CD8-positive, alpha-beta memory T cell (primary cell): Measurements from ENCODE around the gene PLEKHS1. TPM values are rescaled to one million over a fixed set of nuclear protein-coding genes. Genes with fewer than 3 reads are reported as not detected.

Experiments used
- CTCF ChIA-PET: fragments of 350-600 bp; sonication (Branson Sonifier 250); formaldehyde crosslinking; loops from one replicate; lab custom pipeline; 2021; ENCODE audit warnings: antibody characterized with exemption; lab: Charles Lee
- POLR2A ChIA-PET: fragments of 350-600 bp; sonication (Branson Sonifier 250); formaldehyde crosslinking; loops from one replicate; lab custom pipeline; 2021; ENCODE audit warnings: antibody characterized with exemption; lab: Charles Lee
- DNase-seq, 5 donors: peaks; one replicate each; pipeline versions ENCODE4 v3.0.0 to v3.0.0-alpha.2; 2020 to 2022; ENCODE audit warnings: mixed read lengths in 1 of 5
- H3K27ac ChIP-seq: one replicate; pipeline ENCODE4 v1.7.0; 2013; ENCODE audit warnings: low read depth, mild to moderate bottlenecking, low read length, moderate library complexity
- H3K27me3 ChIP-seq: 2 replicates; pipeline ENCODE4 v1.7.0; 2013; ENCODE audit warnings: low read length, mild to moderate bottlenecking; ENCODE audit not compliant: insufficient read depth, poor library complexity, severe bottlenecking
- H3K36me3 ChIP-seq: 2 replicates; pipeline ENCODE4 v1.7.0; 2013; ENCODE audit warnings: mild to moderate bottlenecking, low read length, moderate library complexity; ENCODE audit not compliant: insufficient read depth
- H3K4me1 ChIP-seq: 2 replicates; pipeline ENCODE4 v1.7.0; 2013; ENCODE audit warnings: mild to moderate bottlenecking, low read length, moderate library complexity; ENCODE audit not compliant: insufficient read depth
- H3K4me3 ChIP-seq: 2 replicates; pipeline ENCODE4 v1.7.0; 2013; ENCODE audit warnings: mild to moderate bottlenecking, low read length
- H3K9me3 ChIP-seq: 2 replicates; pipeline ENCODE4 v1.7.0; 2013; ENCODE audit warnings: mild to moderate bottlenecking, low read length
- H3K27ac Mint-ChIP-seq, 8 donors: one replicate each; pipeline ENCODE4 v1.8.0; 2020 to 2021; ENCODE audit warnings: mixed read lengths in 8 of 8, mild to moderate bottlenecking in 6 of 8, inconsistent platforms in 3 of 8, moderate library complexity in 3 of 8
- H3K27me3 Mint-ChIP-seq, 2 donors: one replicate each; pipeline ENCODE4 v1.8.0; 2020 to 2021; ENCODE audit warnings: mixed read lengths in 2 of 2, mild to moderate bottlenecking in 1 of 2, moderate library complexity in 1 of 2
- H3K36me3 Mint-ChIP-seq, 3 donors: one replicate each; pipeline ENCODE4 v1.8.0; 2020 to 2021; ENCODE audit warnings: mixed read lengths in 3 of 3, inconsistent platforms in 1 of 3, mild to moderate bottlenecking in 1 of 3
- H3K4me1 Mint-ChIP-seq, 3 donors: one replicate each; pipeline ENCODE4 v1.8.0; 2020 to 2021; ENCODE audit warnings: mixed read lengths in 3 of 3, inconsistent platforms in 1 of 3, mild to moderate bottlenecking in 1 of 3
- H3K4me3 Mint-ChIP-seq, 7 donors: one replicate each; pipeline ENCODE4 v1.8.0; 2020 to 2021; ENCODE audit warnings: mixed read lengths in 7 of 7, mild to moderate bottlenecking in 6 of 7, moderate library complexity in 4 of 7, inconsistent platforms in 2 of 7
- H3K9me3 Mint-ChIP-seq, 5 donors: one replicate each; pipeline ENCODE4 v1.8.0; 2020 to 2022; ENCODE audit warnings: mixed read lengths in 5 of 5, mild to moderate bottlenecking in 3 of 5, moderate library complexity in 2 of 5, inconsistent platforms in 1 of 5
- polyA plus RNA-seq: library from polyadenylated mRNA; unstranded; fragments of 300-500 nt; fragmentation: Illumina TruSeq; gene quantifications from one replicate; pipeline ENCODE4 v1.2.3, GENCODE V29; 2021
- total RNA-seq, 2 experiments: library from RNA; stranded (reverse); gene quantifications; one replicate each; pipeline ENCODE4 v1.2.3, GENCODE V29; 2021

PLEKHS1 gene
- total and polyA plus RNA-seq, 3 experiments from 2014 or later = not detected

- DNase-seq = no peak
- H3K27ac ChIP-seq = no peak overlapping the region
- H3K9me3 ChIP-seq = no peaks in the 10 kb centered on the region
- POLR2A ChIA-PET = no interaction called here
- H3K4me1 ChIP-seq = no peaks in the 10 kb centered on the region
- H3K4me1 Mint-ChIP-seq = no peaks in the 10 kb centered on the region
- no peaks in the 10 kb centered on the region for H3K27me3 Mint-ChIP-seq
- peaks cover 7 to 38% (median 19%) of the 10 kb centered on the region in 3 donors for H3K36me3 Mint-ChIP-seq
- CTCF ChIA-PET = interaction anchor here (1.1 to 1.2 kb wide), 2 partner anchors 9 to 65 kb away, joined by 3 read pairs; no protein-coding TSS in a partner anchor
- H3K4me3 ChIP-seq = no peak overlapping the region
- no peaks in the 10 kb centered on the region for H3K9me3 Mint-ChIP-seq
- H3K36me3 ChIP-seq = peaks cover 16% of the 10 kb centered on the region
- no peaks in the 10 kb centered on the region for H3K27me3 ChIP-seq
- H3K27ac Mint-ChIP-seq = no peak overlapping the region
- H3K4me3 Mint-ChIP-seq = no peak overlapping the region
Observed at GRCh38 chr10:113733635-113734034, 17.8 kb upstream of the PLEKHS1 start.

GRCh38 chr10:113735913-113736312, 15.6 kb upstream of the PLEKHS1 start:
- ChIA-PET POLR2A (no interaction called here), CTCF (no interaction called here)
- Histone ChIP-seq H3K9me3 (no peaks in the 10 kb centered on the region), H3K36me3 (no peaks in the 10 kb centered on the region), H3K4me1 (no peaks in the 10 kb centered on the region), H3K4me3 (no peak overlapping the region), H3K27me3 (no peaks in the 10 kb centered on the region), H3K27ac (no peak overlapping the region)
- no peaks in the 10 kb centered on the region for H3K27me3 Mint-ChIP-seq
- H3K4me3 Mint-ChIP-seq = peak overlapping the region in 1 of 7 donors; percentile 62
- DNase-seq = no peak
- peak overlapping the region in 1 of 8 donors; percentile 51 for H3K27ac Mint-ChIP-seq
- H3K36me3 Mint-ChIP-seq = peaks cover 0 to 16% (median 1%) of the 10 kb centered on the region in 3 donors
- H3K4me1 Mint-ChIP-seq = no peaks in the 10 kb centered on the region
- H3K9me3 Mint-ChIP-seq = peaks cover 0 to 4% (median 0%) of the 10 kb centered on the region in 5 donors

GRCh38 chr10:113736576-113736975, 14.9 kb upstream of the PLEKHS1 start:
- CTCF ChIA-PET = no interaction called here
- peaks cover 0 to under 1% of the 10 kb centered on the region in 2 donors for H3K27me3 Mint-ChIP-seq

GRCh38 chr10:113739031-113739430, 12.5 kb upstream of the PLEKHS1 start:
- no peaks in the 10 kb centered on the region for H3K27me3 ChIP-seq
- no peaks in the 10 kb centered on the region for H3K9me3 ChIP-seq
- peaks cover 0 to 5% (median 0%) of the 10 kb centered on the region in 5 donors for H3K9me3 Mint-ChIP-seq
- H3K4me1 Mint-ChIP-seq = no peaks in the 10 kb centered on the region
- no peak overlapping the region for H3K4me3 Mint-ChIP-seq
- H3K36me3 Mint-ChIP-seq = no peaks in the 10 kb centered on the region
- no peak overlapping the region for H3K27ac ChIP-seq
- POLR2A ChIA-PET = no interaction called here
- DNase-seq = no peak
- CTCF ChIA-PET = no interaction called here
- no peaks in the 10 kb centered on the region for H3K36me3 ChIP-seq
- no peak overlapping the region for H3K4me3 ChIP-seq
- H3K27ac Mint-ChIP-seq = no peak overlapping the region
- no peaks in the 10 kb centered on the region for H3K4me1 ChIP-seq
- H3K27me3 Mint-ChIP-seq = peaks cover 3 to 14% of the 10 kb centered on the region in 2 donors

More at GRCh38 chr10:113736576-113736975, 14.9 kb upstream of the PLEKHS1 start:
- H3K27ac ChIP-seq = no peak overlapping the region
- H3K4me3 ChIP-seq = no peak overlapping the region
- POLR2A ChIA-PET = no interaction called here
- no peaks in the 10 kb centered on the region for H3K4me1 Mint-ChIP-seq
- peaks cover 0 to 12% (median 0%) of the 10 kb centered on the region in 3 donors for H3K36me3 Mint-ChIP-seq
- no peaks in the 10 kb centered on the region for H3K4me1 ChIP-seq
- DNase-seq = no peak
- no peaks in the 10 kb centered on the region for H3K9me3 ChIP-seq
- H3K27ac Mint-ChIP-seq = no peak overlapping the region
- H3K27me3 ChIP-seq = no peaks in the 10 kb centered on the region
- H3K9me3 Mint-ChIP-seq = peaks cover 0 to 5% (median 0%) of the 10 kb centered on the region in 5 donors
- no peaks in the 10 kb centered on the region for H3K36me3 ChIP-seq
- H3K4me3 Mint-ChIP-seq = no peak overlapping the region

- POLR2A ChIA-PET = interaction anchor here (0.6 kb wide), 1 partner anchor 119 kb away, joined by 6 read pairs; no protein-coding TSS in a partner anchor
- Histone ChIP-seq H3K27me3 (no peaks in the 10 kb centered on the region), H3K4me3 (no peak overlapping the region), H3K9me3 (no peaks in the 10 kb centered on the region), H3K36me3 (no peaks in the 10 kb centered on the region), H3K4me1 (no peaks in the 10 kb centered on the region), H3K27ac (no peak overlapping the region)
- Mint-ChIP-seq H3K36me3 (no peaks in the 10 kb centered on the region), H3K27me3 (peaks cover 7 to 19% of the 10 kb centered on the region in 2 donors), H3K4me3 (no peak overlapping the region), H3K27ac (peak overlapping the region in 1 of 8 donors; percentile 84), H3K4me1 (no peaks in the 10 kb centered on the region), H3K9me3 (peaks cover 0 to 5% (median 0%) of the 10 kb centered on the region in 5 donors)
- no peak for DNase-seq
- CTCF ChIA-PET = interaction anchor here (1.2 kb wide), 1 partner anchor 15 kb away, joined by 3 read pairs; no protein-coding TSS in a partner anchor
Observed at GRCh38 chr10:113739577-113739976, 11.9 kb upstream of the PLEKHS1 start.

- ChIA-PET CTCF (interaction anchor here (1.2 kb wide), 1 partner anchor 16 kb away, joined by 3 read pairs; no protein-coding TSS in a partner anchor), POLR2A (interaction anchor here (0.7 kb wide), 1 partner anchor 21 kb away, joined by 3 read pairs; no protein-coding TSS in a partner anchor)
- Mint-ChIP-seq H3K9me3 (peaks cover 0 to 5% (median 0%) of the 10 kb centered on the region in 5 donors), H3K36me3 (peaks cover 0 to under 1% (median 0%) of the 10 kb centered on the region in 3 donors), H3K27ac (no peak overlapping the region), H3K4me1 (no peaks in the 10 kb centered on the region), H3K4me3 (no peak overlapping the region), H3K27me3 (peaks cover 9 to 28% of the 10 kb centered on the region in 2 donors)
- Histone ChIP-seq H3K36me3 (no peaks in the 10 kb centered on the region), H3K4me3 (no peak overlapping the region), H3K27me3 (no peaks in the 10 kb centered on the region), H3K9me3 (no peaks in the 10 kb centered on the region), H3K27ac (no peak overlapping the region), H3K4me1 (no peaks in the 10 kb centered on the region)
- no peak for DNase-seq
Observed at GRCh38 chr10:113740850-113741249, 10.6 kb upstream of the PLEKHS1 start.

- no peak overlapping the region for H3K4me3 Mint-ChIP-seq
- no peak overlapping the region for H3K27ac Mint-ChIP-seq
Observed at GRCh38 chr10:113742466-113742865, 9.0 kb upstream of the PLEKHS1 start.

GRCh38 chr10:113743594-113743993, 7.9 kb upstream of the PLEKHS1 start:
- peaks cover 0 to 5% (median 0%) of the 10 kb centered on the region in 5 donors for H3K9me3 Mint-ChIP-seq
- H3K4me1 ChIP-seq = no peaks in the 10 kb centered on the region
- H3K27me3 ChIP-seq = no peaks in the 10 kb centered on the region
- H3K27ac Mint-ChIP-seq = no peak overlapping the region
- peaks cover 9 to 28% of the 10 kb centered on the region in 2 donors for H3K27me3 Mint-ChIP-seq
- H3K4me1 Mint-ChIP-seq = no peaks in the 10 kb centered on the region
- no peak overlapping the region for H3K27ac ChIP-seq
- no peaks in the 10 kb centered on the region for H3K36me3 ChIP-seq
- no peaks in the 10 kb centered on the region for H3K9me3 ChIP-seq
- H3K36me3 Mint-ChIP-seq = peaks cover 0 to 2% (median 0%) of the 10 kb centered on the region in 3 donors
- DNase-seq = no peak
- H3K4me3 Mint-ChIP-seq = no peak overlapping the region
- ChIA-PET POLR2A (no interaction called here), CTCF (no interaction called here)
- no peak overlapping the region for H3K4me3 ChIP-seq

More at GRCh38 chr10:113742466-113742865, 9.0 kb upstream of the PLEKHS1 start:
- ChIA-PET CTCF (no interaction called here), POLR2A (interaction anchor here (0.6 kb wide), 1 partner anchor 432 kb away, joined by 3 read pairs; the partner anchor contains the start of gene CCDC186)
- H3K4me1 ChIP-seq = no peaks in the 10 kb centered on the region
- no peaks in the 10 kb centered on the region for H3K36me3 ChIP-seq
- no peak for DNase-seq
- Mint-ChIP-seq H3K9me3 (peaks cover 0 to 5% (median 0%) of the 10 kb centered on the region in 5 donors), H3K27me3 (peaks cover 9 to 28% of the 10 kb centered on the region in 2 donors), H3K4me1 (no peaks in the 10 kb centered on the region), H3K36me3 (peaks cover 0 to 2% (median 0%) of the 10 kb centered on the region in 3 donors)
- no peak overlapping the region for H3K27ac ChIP-seq
- H3K9me3 ChIP-seq = no peaks in the 10 kb centered on the region
- no peaks in the 10 kb centered on the region for H3K27me3 ChIP-seq
- H3K4me3 ChIP-seq = no peak overlapping the region
